K562 (cell line): Measurements from ENCODE around the gene DOK3. TPM values are rescaled to one million over a fixed set of nuclear protein-coding genes. Genes with fewer than 3 reads are reported as not detected.

Source experiments
- ATAC-seq: fragments of 200-7000 bp; cut with Tn5 transposase; 3 replicates; pipeline ENCODE4 v1.9.1; 2020; ENCODE audit warnings: moderate library complexity
- BruUV-seq: library from RNA; stranded (reverse); fragments of 400-500 nt; replicated peaks from 2 replicates; lab custom pipeline; 2021; lab: Mats Ljungman, UMichigan
- CTCF ChIA-PET: fragments of 300-600 bp; formaldehyde crosslinking; extraction: SDS; loops from one replicate; lab custom pipeline; 2021; ENCODE audit warnings: low intra/inter-chr PET ratio; lab: Yijun Ruan, JAX
- POLR2A ChIA-PET: fragments of 300-600, 350-650 bp; sonication (Branson Sonifier 250); formaldehyde crosslinking; extraction: SDS; loops from one replicate; lab custom pipeline; 2021; ENCODE audit warnings: antibody characterized with exemption, inconsistent platforms; lab: Yijun Ruan, JAX
- DNase-seq, 4 experiments: peaks; one replicate each; pipeline versions ENCODE4 v3.0.0 to v3.0.0-alpha.2; 2011 to 2018; ENCODE audit warnings: low spot score in 3 of 4, mixed read lengths in 3 of 4; ENCODE audit errors: extremely low read depth in 1 of 4
- FAIRE-seq: peaks from 2 replicates; lab custom pipeline; 2011; peaks lifted over from hg19 to GRCh38; lab: Jason Lieb, UNC
- H2AFZ ChIP-seq: 2 replicates; pipeline ENCODE4 v1.6.0; 2011; ENCODE audit warnings: low read depth, low read length, control low read depth, inconsistent platforms
- H3K27ac ChIP-seq: fragments of 200-600 bp; 3 replicates; pipeline ENCODE4 v1.8.0; 2011; ENCODE audit warnings: low read depth, mild to moderate bottlenecking, control low read depth, inconsistent platforms, low read length, moderate library complexity, mixed read lengths; ENCODE audit errors: extremely low read depth
- H3K27me3 ChIP-seq, 2 experiments: fragments of 300-600 bp in 1 of 2; 2 replicates in 1 of 2; 3 replicates in 1 of 2; pipeline versions ENCODE4 v1.6.0 to v1.8.0; 2011; ENCODE audit warnings: inconsistent platforms in 2 of 2, low read length in 2 of 2, mild to moderate bottlenecking in 1 of 2, mixed read lengths in 1 of 2, moderate library complexity in 1 of 2; ENCODE audit not compliant: control insufficient read depth in 2 of 2, insufficient read depth in 2 of 2
- H3K36me3 ChIP-seq: fragments of 300-600 bp; 3 replicates; pipeline ENCODE4 v1.8.0; 2011; ENCODE audit warnings: mild to moderate bottlenecking, low read length, inconsistent platforms; ENCODE audit not compliant: control insufficient read depth, insufficient read depth
- H3K4me1 ChIP-seq, 2 experiments: fragments of 200-600 bp in 1 of 2; replicated peaks in 1 of 2; 2 replicates in 1 of 2; 3 replicates in 1 of 2; pipeline versions ENCODE4 v1.5.1 to v1.8.0; 2011; ENCODE audit warnings: inconsistent platforms in 2 of 2, low read length in 2 of 2, mild to moderate bottlenecking in 1 of 2, mixed read lengths in 1 of 2, moderate library complexity in 1 of 2; ENCODE audit not compliant: control insufficient read depth in 2 of 2, insufficient read depth in 2 of 2
- H3K4me2 ChIP-seq: 2 replicates; pipeline ENCODE4 v1.6.1; 2011; ENCODE audit warnings: low read length, control low read depth, inconsistent platforms, mixed read lengths; ENCODE audit not compliant: insufficient read depth
- H3K4me3 ChIP-seq: fragments of 200-600 bp; sonication (generic), shearing (Covaris generic); 2 replicates; pipeline ENCODE4 v1.5.1; 2016; ENCODE audit warnings: control low read depth, inconsistent platforms
- H3K79me2 ChIP-seq: fragments of 200-600 bp; 3 replicates; pipeline ENCODE4 v1.8.0; 2011; ENCODE audit warnings: low read length, inconsistent platforms; ENCODE audit not compliant: control insufficient read depth, insufficient read depth
- H3K9ac ChIP-seq, 2 experiments: 2 replicates each; pipeline versions ENCODE4 v1.6.0 to v1.6.1; 2011; ENCODE audit warnings: low read depth in 2 of 2, low read length in 2 of 2, control low read depth in 1 of 2, inconsistent platforms in 1 of 2, mild to moderate bottlenecking in 1 of 2, mixed read lengths in 1 of 2; ENCODE audit not compliant: insufficient read depth in 1 of 2
- H3K9me1 ChIP-seq: one replicate; pipeline ENCODE4 v1.6.0; 2011; ENCODE audit warnings: inconsistent platforms, mild to moderate bottlenecking, low read length, moderate library complexity; ENCODE audit not compliant: control insufficient read depth, insufficient read depth
- H3K9me3 ChIP-seq: replicated peaks from 2 replicates; pipeline ENCODE4 v1.5.1; 2011; ENCODE audit warnings: low read depth, low read length, inconsistent platforms; ENCODE audit not compliant: control insufficient read depth, insufficient read depth
- H4K20me1 ChIP-seq: replicated peaks from 2 replicates; pipeline ENCODE4 v1.6.1; 2011; ENCODE audit warnings: low read length, inconsistent platforms, mixed read lengths; ENCODE audit not compliant: control insufficient read depth, insufficient read depth
- CLOCK ChIP-seq: fragments of 250-450 bp; sonication (Bioruptor Pico); IDR thresholded peaks from 2 replicates; pipeline ENCODE4 v1.4.0; 2020; ENCODE audit warnings: mild to moderate bottlenecking, moderate library complexity, borderline replicate concordance
- CTCFL ChIP-seq: IDR thresholded peaks from 2 replicates; pipeline ENCODE4 v1.6.1; 2011; ENCODE audit warnings: borderline replicate concordance, low read depth, mild to moderate bottlenecking, moderate library complexity, low read length; ENCODE audit not compliant: insufficient read depth, poor library complexity, severe bottlenecking
- HINFP ChIP-seq: fragments of 450-650 bp; conservative IDR thresholded peaks from 2 replicates; pipeline ENCODE4 v1.6.1; 2016; ENCODE audit warnings: missing genetic modification characterization, low read depth, mild to moderate bottlenecking, control low read depth, missing compliant biosample characterization
- MAX ChIP-seq: sonication (generic); formaldehyde crosslinking; IDR thresholded peaks from 2 replicates; pipeline ENCODE4 v1.9.0; 2022; ENCODE audit warnings: mild to moderate bottlenecking, missing genetic modification reagents
- NFE2 ChIP-seq: IDR thresholded peaks from 2 replicates; pipeline ENCODE4 v1.6.1; 2014; ENCODE audit warnings: antibody characterized with exemption, low read depth
- ZFPM2 ChIP-seq: fragments of 250-450 bp; sonication (Bioruptor Pico); IDR thresholded peaks from 2 replicates; pipeline ENCODE4 v1.5.1; 2022; ENCODE audit warnings: mild to moderate bottlenecking
- ZFX ChIP-seq: sonication (generic); formaldehyde crosslinking; IDR thresholded peaks from 2 replicates; pipeline ENCODE4 v1.8.0; 2022; ENCODE audit warnings: mild to moderate bottlenecking, missing genetic modification reagents, moderate library complexity
- ZMIZ1 ChIP-seq, 2 experiments: fragments of 150-350 bp in 1 of 2; IDR thresholded peaks; 2 replicates each; pipeline ENCODE4 v1.6.1; 2012 to 2016; ENCODE audit warnings: low read depth in 2 of 2, low read length in 2 of 2, mild to moderate bottlenecking in 1 of 2, moderate library complexity in 1 of 2
- WGBS: fragments of 100-300 bp; shearing (Covaris generic); methylation state at CpG from one replicate; pipeline ENCODE4 v1.1.6; 2016; ENCODE audit warnings: low coverage, mixed read lengths; ENCODE audit not compliant: insufficient coverage; ENCODE audit errors: missing lambda C conversion rate; 5-methylcytosine and 5-hydroxymethylcytosine counted together
- in situ Hi-C: fragments of 300-500 bp; cut with MboI; formaldehyde crosslinking; loops from 4 replicates; pipeline ENCODE4 v1.15.0; 2018; ENCODE audit warnings: inconsistent platforms, mixed read lengths
- intact Hi-C: fragments of 100-400 bp; cut with micrococcal nuclease; formaldehyde crosslinking; loops from 2 replicates; pipeline ENCODE4 v1.14.2; 2022
- polyA plus RNA-seq, 8 experiments: library from polyadenylated mRNA; depleted of rRNA in 4 of 8; stranded (reverse) in 5 of 8; unstranded in 3 of 8; fragments of >200 nt; fragmentation: Nextera tagmentation in 2 of 8; fragmentation: Illumina TruSeq in 1 of 8; extraction: Ambion mirVana in 2 of 8; extraction: Trizol in 1 of 8; gene quantifications; 2 replicates each; pipeline versions ENCODE4 v1.2.1 to v1.2.3, GENCODE V29; 2011 to 2014; ENCODE audit warnings: inconsistent platforms in 1 of 8, missing spikeins in 1 of 8
- total RNA-seq, 7 experiments: library from RNA; depleted of rRNA in 6 of 7; stranded (reverse); fragments of >200 nt in 6 of 7; fragmentation: Illumina TruSeq in 2 of 7; extraction: Trizol in 2 of 7; gene quantifications; 2 replicates each; pipeline versions ENCODE4 v1.2.1 to v1.2.3, GENCODE V29; 2011 to 2021; ENCODE audit warnings: low replicate concordance in 1 of 7

Gene DOK3
- total and polyA plus RNA-seq, 9 of the 15 experiments (the other 6 are each of a cell fraction or from before 2014, with no cell fraction given) = 1.3 to 23.0 (median 8.0) TPM

GRCh38 chr5:177497292-177498012, 12.2 kb downstream of the DOK3 start, which contains the start of gene PDLIM7:
Gene PDLIM7 (minus strand): TSS chr5:177497604. CDS start chr5:177496512, 1,092 bp downstream.
- ATAC-seq = peak; percentile 81
- intact Hi-C loops (loop anchor here (1.0 to 5.0 kb wide), 3 partner anchors 41 to 180 kb away; partner anchors contain the start of gene FAM193B), in situ Hi-C loops (no loop called here)
- DNase-seq = peak; percentile 97 to 99 (median 98)
- POLR2A ChIA-PET = interaction anchor here (0.6 to 2.7 kb wide), 17 partner anchors 8 to 189 kb away, joined by 3 to 26 read pairs (median 4); partner anchors contain the start of gene DOK3
- peak within 1 kb of the TSS; percentile 89 to 98 for H3K9ac ChIP-seq
- WGBS = 2% methylated on average over 48 of the region's 73 CpGs
- peaks cover 50% of the 10 kb centered on the region for H3K79me2 ChIP-seq
- no TSS peak for BruUV-seq
- no peaks in the 10 kb centered on the region for H3K9me1 ChIP-seq
- no peaks in the 10 kb centered on the region for H3K9me3 ChIP-seq
- no peaks in the 10 kb centered on the region for H3K27me3 ChIP-seq
- H3K4me2 ChIP-seq = peak within 1 kb of the TSS; percentile 91
- H2AFZ ChIP-seq = peak within 1 kb of the TSS; percentile 69
- CTCF ChIA-PET = no interaction called here
- H4K20me1 ChIP-seq = no peaks in the 10 kb centered on the region; the same call in 1 of the 2 replicates
- FAIRE-seq = peak; percentile 97
- H3K4me3 ChIP-seq = peak within 1 kb of the TSS; percentile 82
- H3K36me3 ChIP-seq = peaks cover 35% of the 10 kb centered on the region; the same call in 2 of the 3 replicates
- peaks cover 57 to 85% of the 10 kb centered on the region in 2 experiments for H3K4me1 ChIP-seq
- peak within 1 kb of the TSS; percentile 95 for H3K27ac ChIP-seq
- TF ChIP-seq NFE2 (peak; percentile 24; the same call in 1 of the 2 replicates), HINFP (tag) (peak; percentile 95), ZFX (CRISPR knock-in tag) (peak; percentile 73), ZFPM2 (CRISPR knock-in tag) (0 out of 2 replicates have a peak, but pooled peaks have one; percentile 82), MAX (CRISPR knock-in tag) (peak; percentile 36; the same call in 1 of the 2 replicates), CTCFL (peak; percentile 71), ZMIZ1 (IDR thresholded peaks at IDR 0.05; ENCODE audit: low read depth in 2 of 2, low read length in 2 of 2) (no peak), CLOCK (CRISPR knock-in tag) (no peak)
